ENCODE results near the gene FN3K.

The FN3K gene

DNA sequence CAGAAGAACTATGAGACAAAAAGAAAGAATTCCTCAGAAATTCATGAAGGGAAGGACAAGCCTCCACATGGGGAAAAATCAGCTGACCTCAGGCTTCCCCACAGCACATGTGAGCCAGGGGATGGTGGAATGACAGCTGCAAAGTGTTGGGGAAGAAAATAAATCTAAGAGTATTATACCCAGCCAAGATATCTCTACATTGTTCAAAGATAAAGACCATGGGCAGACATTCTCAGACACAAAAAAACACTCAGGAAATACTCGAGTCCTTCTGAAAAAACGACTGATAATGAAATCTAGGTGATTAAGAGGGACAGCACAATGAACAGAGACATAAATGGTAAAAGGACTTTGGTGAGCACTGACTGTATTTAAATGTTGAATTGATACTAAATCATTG, 40.8 kb upstream of the FN3K start:
- H3K9me3 ChIP-seq (ENCODE audit: control insufficient read depth in 2 of 2, low read length in 2 of 2) = peaks cover 0 to 4% of the 10 kb centered on the region in 2 donors
- peaks cover 21% of the 10 kb centered on the region for H3K4me1 ChIP-seq (ENCODE audit: control insufficient read depth, insufficient read depth, low read length)
- H3K27me3 ChIP-seq (ENCODE audit: control insufficient read depth in 1 of 2, insufficient read depth in 2 of 2, low read length in 2 of 2) = no peaks in the 10 kb centered on the region
- H3K9ac ChIP-seq (ENCODE audit: low read length in 2 of 2) = no peak overlapping the region
- peaks cover 0 to 2% of the 10 kb centered on the region in 2 donors for H3K36me3 ChIP-seq (ENCODE audit: control insufficient read depth in 2 of 2, insufficient read depth in 2 of 2, low read length in 2 of 2)
- no peak overlapping the region for H3K27ac ChIP-seq (ENCODE audit: low read length)
- no peak overlapping the region for H3K4me3 ChIP-seq (ENCODE audit: low read length in 2 of 2)

DNA sequence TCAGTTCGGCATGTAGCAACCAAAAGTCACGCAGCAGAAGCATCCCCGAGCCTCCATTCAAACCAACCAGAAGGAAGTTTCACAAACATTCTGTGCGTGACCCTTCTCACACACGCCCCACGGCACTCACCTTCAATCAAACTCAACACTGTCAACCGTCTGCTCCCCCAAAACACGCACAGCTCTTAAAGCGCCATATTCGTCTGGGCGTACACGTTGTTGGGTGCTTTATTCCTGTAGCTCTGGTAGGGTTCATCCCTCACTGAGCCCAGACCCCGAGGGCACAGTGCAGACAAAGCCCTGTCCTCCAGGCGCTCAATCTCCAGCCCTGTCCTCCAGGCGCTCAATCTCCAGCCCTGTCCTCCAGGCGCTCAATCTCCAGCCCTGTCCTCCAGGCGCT, 39.2 kb upstream of the FN3K start:
- Histone ChIP-seq H3K36me3 (ENCODE audit: control insufficient read depth in 2 of 2, insufficient read depth in 2 of 2, low read length in 2 of 2) (no peaks in the 10 kb centered on the region), H3K4me3 (ENCODE audit: low read length in 2 of 2) (no peak overlapping the region), H3K27me3 (ENCODE audit: control insufficient read depth in 1 of 2, insufficient read depth in 2 of 2, low read length in 2 of 2) (no peaks in the 10 kb centered on the region), H3K9ac (ENCODE audit: low read length in 2 of 2) (no peak overlapping the region), H3K9me3 (ENCODE audit: control insufficient read depth in 2 of 2, low read length in 2 of 2) (peaks cover 0 to 4% of the 10 kb centered on the region in 2 donors), H3K4me1 (ENCODE audit: control insufficient read depth, insufficient read depth, low read length) (peaks cover 22% of the 10 kb centered on the region), H3K27ac (ENCODE audit: low read length) (no peak overlapping the region)

DNA sequence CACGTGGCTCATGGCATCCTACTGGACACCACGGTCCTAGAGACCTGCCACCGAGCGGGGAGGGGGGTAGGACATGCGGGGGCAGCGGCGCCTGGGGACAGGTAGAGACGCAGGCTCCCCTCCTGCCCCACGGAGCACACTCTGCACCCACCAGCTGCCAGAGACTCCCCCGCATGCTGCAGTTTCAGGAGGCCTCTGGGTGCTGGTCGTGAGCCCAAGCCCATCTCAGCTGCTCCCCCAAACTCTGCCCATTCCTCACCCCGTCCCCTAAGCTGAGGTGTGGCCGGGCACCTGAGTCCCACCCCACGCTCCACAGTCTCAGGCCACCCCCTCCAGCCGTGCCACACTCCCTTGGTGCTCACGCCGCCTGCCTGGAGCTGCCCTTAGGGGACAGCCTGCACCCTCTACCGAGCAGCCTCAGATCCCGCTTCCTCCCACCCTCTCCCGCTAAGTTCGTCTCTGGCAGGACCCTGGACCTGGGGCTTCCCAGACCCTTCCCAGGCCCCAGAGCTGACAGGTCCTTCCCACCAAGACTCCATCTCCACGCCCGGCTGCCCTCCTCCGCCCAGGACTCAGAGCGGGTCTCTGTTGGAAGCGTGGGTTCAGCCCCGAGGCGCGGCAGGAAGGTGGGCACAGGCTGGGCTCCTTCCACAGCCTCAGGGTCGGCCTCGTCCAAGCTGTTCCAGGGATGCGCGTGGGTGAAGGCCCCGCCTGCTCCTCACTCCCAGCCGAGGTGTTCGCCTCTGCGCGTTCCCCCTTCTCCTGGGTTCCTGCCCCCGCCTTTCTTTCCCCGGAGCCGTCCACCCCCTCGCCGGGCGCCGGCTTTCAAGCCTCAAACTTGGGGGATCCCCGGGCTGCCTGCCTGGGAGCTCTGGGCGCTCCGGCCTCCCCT, 38.3 kb upstream of the FN3K start:
- H3K27me3 ChIP-seq (ENCODE audit: control insufficient read depth in 1 of 2, insufficient read depth in 2 of 2, low read length in 2 of 2) = no peaks in the 10 kb centered on the region
- no peak overlapping the region for H3K27ac ChIP-seq (ENCODE audit: low read length)
- H3K36me3 ChIP-seq (ENCODE audit: control insufficient read depth in 2 of 2, insufficient read depth in 2 of 2, low read length in 2 of 2) = no peaks in the 10 kb centered on the region
- peaks cover 25% of the 10 kb centered on the region for H3K4me1 ChIP-seq (ENCODE audit: control insufficient read depth, insufficient read depth, low read length)
- H3K9me3 ChIP-seq (ENCODE audit: control insufficient read depth in 2 of 2, low read length in 2 of 2) = peaks cover 0 to 4% of the 10 kb centered on the region in 2 donors
- peak overlapping the region; percentile 49 to 74 for H3K4me3 ChIP-seq (ENCODE audit: low read length in 2 of 2)
- peak overlapping the region; percentile 48 to 51 for H3K9ac ChIP-seq (ENCODE audit: low read length in 2 of 2)

DNA sequence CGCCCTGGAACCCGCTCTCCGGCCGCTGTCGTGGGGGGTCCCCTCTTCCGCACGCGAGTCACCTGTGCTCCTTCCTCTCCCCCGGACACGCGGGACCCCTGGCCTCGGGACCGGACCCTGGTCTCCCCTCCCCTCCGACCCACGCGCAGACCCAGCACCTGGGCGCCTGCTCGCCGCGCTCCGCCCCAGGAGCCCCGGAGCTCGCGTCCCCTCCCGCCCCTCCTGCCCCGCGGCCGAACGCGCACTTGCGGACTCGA, 37.7 kb upstream of the FN3K start:
- no peaks in the 10 kb centered on the region for H3K36me3 ChIP-seq (ENCODE audit: control insufficient read depth in 2 of 2, insufficient read depth in 2 of 2, low read length in 2 of 2)
- no peaks in the 10 kb centered on the region for H3K27me3 ChIP-seq (ENCODE audit: control insufficient read depth in 1 of 2, insufficient read depth in 2 of 2, low read length in 2 of 2)
- peak overlapping the region; percentile 49 to 74 for H3K4me3 ChIP-seq (ENCODE audit: low read length in 2 of 2)
- H3K9me3 ChIP-seq (ENCODE audit: control insufficient read depth in 2 of 2, low read length in 2 of 2) = peaks cover 0 to 4% of the 10 kb centered on the region in 2 donors
- peaks cover 27% of the 10 kb centered on the region for H3K4me1 ChIP-seq (ENCODE audit: control insufficient read depth, insufficient read depth, low read length)
- no peak overlapping the region for H3K27ac ChIP-seq (ENCODE audit: low read length)
- H3K9ac ChIP-seq (ENCODE audit: low read length in 2 of 2) = peak overlapping the region; percentile 48 to 51

DNA sequence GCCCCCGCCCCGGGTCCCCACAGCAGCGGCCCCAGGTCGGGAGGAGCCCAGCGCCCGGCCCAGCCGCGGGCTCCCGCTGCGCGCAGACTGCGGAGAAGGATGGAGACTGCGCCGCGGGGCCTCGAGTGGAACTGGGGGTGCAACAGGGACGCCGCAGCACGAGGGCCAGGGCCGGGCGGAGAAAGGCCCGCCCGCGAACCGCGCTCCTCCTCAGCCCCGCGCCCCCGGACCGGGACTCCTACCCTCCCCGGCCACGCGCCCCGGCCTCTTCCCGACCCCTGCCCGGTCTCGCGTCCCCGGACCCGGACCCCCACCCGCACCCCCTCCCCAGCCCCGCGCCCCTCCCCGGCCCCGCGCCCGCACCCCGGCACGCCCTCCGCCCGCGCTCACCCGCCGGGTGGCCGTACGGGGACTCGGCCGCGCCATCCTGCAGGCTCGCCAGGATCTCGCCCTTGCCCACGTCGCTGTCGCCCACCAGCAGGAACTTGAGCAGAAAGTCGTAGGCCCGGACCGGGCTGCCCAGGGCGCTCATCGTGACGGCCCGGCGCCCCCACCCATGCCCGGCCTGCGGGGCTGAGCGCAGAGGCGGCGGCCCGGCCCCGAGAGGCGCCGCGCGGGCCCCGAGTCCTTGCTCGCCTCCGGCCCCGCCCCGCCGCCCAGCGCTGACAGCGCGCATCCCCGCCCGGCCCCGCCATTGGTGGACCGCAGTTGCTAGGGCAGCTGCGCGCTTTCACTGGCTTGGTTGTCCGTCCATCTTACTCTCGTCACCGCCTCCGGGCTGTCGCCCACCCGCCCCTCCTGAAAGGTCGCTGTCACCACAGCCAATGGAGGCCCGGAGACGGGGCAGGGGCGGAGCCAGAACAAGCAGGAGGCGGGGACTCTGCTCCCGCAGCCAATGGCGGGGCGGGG, 37.1 kb upstream of the FN3K start, which contains the start of gene RAB40B:
RAB40B (minus strand) TSS at position 634 of the 909 bp plus-strand sequence; CDS start at position 532, 102 bp downstream.
- Histone ChIP-seq H3K36me3 (ENCODE audit: control insufficient read depth in 2 of 2, insufficient read depth in 2 of 2, low read length in 2 of 2) (no peaks in the 10 kb centered on the region), H3K9me3 (ENCODE audit: control insufficient read depth in 2 of 2, low read length in 2 of 2) (peaks cover 0 to 4% of the 10 kb centered on the region in 2 donors), H3K27me3 (ENCODE audit: control insufficient read depth in 1 of 2, insufficient read depth in 2 of 2, low read length in 2 of 2) (no peaks in the 10 kb centered on the region), H3K9ac (ENCODE audit: low read length in 2 of 2) (peak within 1 kb of the TSS; percentile 48 to 51), H3K4me3 (ENCODE audit: low read length in 2 of 2) (peak within 1 kb of the TSS; percentile 54 to 86), H3K4me1 (ENCODE audit: control insufficient read depth, insufficient read depth, low read length) (peaks cover 26% of the 10 kb centered on the region), H3K27ac (ENCODE audit: low read length) (no peak within 1 kb of the TSS)

DNA sequence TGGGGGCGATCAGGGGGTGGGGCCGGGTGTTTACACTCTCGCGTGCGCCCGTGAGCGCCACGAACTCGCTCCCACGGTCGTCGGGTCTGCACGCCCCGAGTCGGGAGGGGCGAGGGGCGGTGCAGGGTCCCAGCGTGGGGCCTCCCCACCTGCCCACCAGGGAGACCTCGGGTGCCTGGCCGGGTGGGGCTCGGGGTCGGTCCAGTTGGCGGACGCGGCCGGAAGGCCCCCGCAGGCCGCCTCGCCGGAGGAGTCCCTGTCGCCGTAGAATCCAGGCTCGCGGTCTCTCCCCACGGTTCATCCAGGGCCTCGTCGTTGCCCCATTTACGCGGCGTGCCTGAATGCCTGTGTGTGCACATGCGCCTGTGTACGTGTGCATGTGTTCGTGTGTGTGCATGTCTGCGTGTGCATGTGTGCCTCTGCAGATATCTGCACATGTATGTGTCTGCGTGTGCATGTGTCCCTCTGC, 36.4 kb upstream of the FN3K start:
- Histone ChIP-seq H3K9me3 (ENCODE audit: control insufficient read depth in 2 of 2, low read length in 2 of 2) (peaks cover 0 to 4% of the 10 kb centered on the region in 2 donors), H3K27ac (ENCODE audit: low read length) (no peak overlapping the region), H3K4me3 (ENCODE audit: low read length in 2 of 2) (peak overlapping the region; percentile 54 to 86), H3K27me3 (ENCODE audit: control insufficient read depth in 1 of 2, insufficient read depth in 2 of 2, low read length in 2 of 2) (no peaks in the 10 kb centered on the region), H3K4me1 (ENCODE audit: control insufficient read depth, insufficient read depth, low read length) (peaks cover 25% of the 10 kb centered on the region), H3K36me3 (ENCODE audit: control insufficient read depth in 2 of 2, insufficient read depth in 2 of 2, low read length in 2 of 2) (no peaks in the 10 kb centered on the region), H3K9ac (ENCODE audit: low read length in 2 of 2) (peak overlapping the region in 1 of 2 donors; percentile 29)

DNA sequence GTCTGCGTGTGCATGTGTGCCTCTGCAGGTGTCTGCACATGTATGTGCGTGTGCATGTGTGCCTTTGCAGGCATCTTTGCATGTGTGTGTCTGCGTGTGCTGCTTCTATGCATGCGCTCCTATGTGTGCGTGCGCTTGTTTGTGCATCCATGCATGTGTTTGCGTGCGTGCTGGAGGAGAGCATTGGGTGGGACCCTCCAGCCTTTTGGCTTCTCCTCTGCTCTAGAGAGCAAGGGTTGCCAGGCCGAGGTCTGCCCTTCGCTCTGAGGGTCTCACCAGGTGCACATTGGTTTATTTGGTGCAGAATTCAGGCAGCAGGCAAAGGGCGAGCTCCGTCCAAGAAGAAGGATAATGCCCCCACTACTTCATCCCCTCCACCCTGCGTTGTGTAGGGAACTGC, 35.9 kb upstream of the FN3K start:
- H3K9ac ChIP-seq (ENCODE audit: low read length in 2 of 2) = no peak overlapping the region

DNA sequence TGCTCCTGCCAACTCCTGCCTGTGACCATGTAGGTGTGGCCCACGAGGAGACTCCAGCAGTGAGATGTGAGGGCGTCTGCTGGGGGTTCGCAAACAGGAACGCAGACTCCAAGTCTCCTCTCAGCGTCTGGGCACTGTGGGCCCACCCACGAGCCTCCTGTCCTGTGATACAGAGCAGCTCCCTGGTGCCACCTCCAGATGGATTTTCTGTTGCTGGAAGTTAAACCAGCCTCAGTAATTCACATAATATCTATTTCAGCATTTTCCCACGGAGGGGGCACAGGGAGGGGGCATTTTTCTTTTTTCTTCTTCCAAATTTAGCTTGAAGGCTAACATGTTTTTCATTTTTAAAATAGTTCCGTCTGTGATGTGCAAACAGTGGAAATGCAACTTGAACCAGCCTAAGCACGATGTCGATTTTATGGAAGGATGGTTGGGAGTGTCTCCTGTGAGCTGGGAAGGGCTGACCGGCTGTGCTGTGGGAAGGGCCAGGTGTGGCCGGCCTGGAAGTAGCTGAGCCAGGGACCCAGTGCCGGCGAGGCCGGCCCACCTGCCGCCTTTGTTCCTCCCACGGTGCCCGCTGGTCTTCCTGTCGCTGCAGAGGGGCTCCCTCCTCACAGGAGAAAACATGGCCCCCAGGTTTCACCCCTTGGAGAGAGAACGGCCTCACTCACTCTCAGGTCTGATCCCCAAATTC, 33.0 kb upstream of the FN3K start:
- H3K27me3 ChIP-seq (ENCODE audit: control insufficient read depth in 1 of 2, insufficient read depth in 2 of 2, low read length in 2 of 2) = no peaks in the 10 kb centered on the region
- no peaks in the 10 kb centered on the region for H3K9me3 ChIP-seq (ENCODE audit: control insufficient read depth in 2 of 2, low read length in 2 of 2)
- H3K4me3 ChIP-seq (ENCODE audit: low read length in 2 of 2) = no peak overlapping the region
- no peak overlapping the region for H3K9ac ChIP-seq (ENCODE audit: low read length in 2 of 2)
- peaks cover 19% of the 10 kb centered on the region for H3K4me1 ChIP-seq (ENCODE audit: control insufficient read depth, insufficient read depth, low read length)
- no peaks in the 10 kb centered on the region for H3K36me3 ChIP-seq (ENCODE audit: control insufficient read depth in 2 of 2, insufficient read depth in 2 of 2, low read length in 2 of 2)
- no peak overlapping the region for H3K27ac ChIP-seq (ENCODE audit: low read length)

More for the DNA sequence above, 35.9 kb upstream of the FN3K start:
- Histone ChIP-seq H3K36me3 (ENCODE audit: control insufficient read depth in 2 of 2, insufficient read depth in 2 of 2, low read length in 2 of 2) (no peaks in the 10 kb centered on the region), H3K4me3 (ENCODE audit: low read length in 2 of 2) (peak overlapping the region; percentile 54 to 86), H3K9me3 (ENCODE audit: control insufficient read depth in 2 of 2, low read length in 2 of 2) (no peaks in the 10 kb centered on the region), H3K27me3 (ENCODE audit: control insufficient read depth in 1 of 2, insufficient read depth in 2 of 2, low read length in 2 of 2) (no peaks in the 10 kb centered on the region), H3K27ac (ENCODE audit: low read length) (no peak overlapping the region), H3K4me1 (ENCODE audit: control insufficient read depth, insufficient read depth, low read length) (peaks cover 25% of the 10 kb centered on the region)

DNA sequence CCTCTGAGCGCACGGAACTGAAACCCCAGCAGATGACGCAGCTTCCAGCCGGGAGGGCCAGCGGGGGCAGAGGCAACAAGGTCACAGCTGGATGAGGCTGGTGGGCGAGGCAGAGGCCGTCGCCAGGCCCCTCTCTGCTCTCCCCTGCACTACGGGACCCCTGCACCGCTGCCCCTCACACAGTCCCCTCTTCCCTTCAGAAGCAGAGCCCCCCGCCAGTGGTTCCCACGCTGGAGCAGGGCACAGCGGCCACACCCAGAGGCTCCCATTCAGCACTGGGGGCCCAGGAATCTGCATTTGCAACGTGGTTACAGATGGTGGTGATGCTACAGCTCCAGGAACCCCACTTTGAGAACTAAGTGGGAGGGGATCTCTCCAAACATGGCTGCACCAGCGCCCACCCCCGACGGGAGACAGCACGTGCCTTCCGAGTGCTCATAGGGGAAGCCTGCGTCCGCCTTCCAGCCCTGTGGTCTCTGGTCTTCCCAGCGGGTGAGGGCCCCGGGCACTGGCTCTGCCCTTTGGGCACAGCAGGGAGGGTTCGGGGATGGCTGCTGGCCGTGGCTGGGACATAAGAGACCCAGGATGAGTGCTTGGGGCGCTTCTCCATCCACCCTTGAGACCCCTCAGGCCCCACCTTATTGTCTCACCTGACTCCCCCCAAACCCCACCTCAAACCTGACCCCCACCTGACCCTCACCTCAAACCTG, 32.2 kb upstream of the FN3K start:
- Histone ChIP-seq H3K4me1 (ENCODE audit: control insufficient read depth, insufficient read depth, low read length) (peaks cover 14% of the 10 kb centered on the region), H3K27me3 (ENCODE audit: control insufficient read depth in 1 of 2, insufficient read depth in 2 of 2, low read length in 2 of 2) (no peaks in the 10 kb centered on the region), H3K9me3 (ENCODE audit: control insufficient read depth in 2 of 2, low read length in 2 of 2) (no peaks in the 10 kb centered on the region), H3K9ac (ENCODE audit: low read length in 2 of 2) (no peak overlapping the region), H3K36me3 (ENCODE audit: control insufficient read depth in 2 of 2, insufficient read depth in 2 of 2, low read length in 2 of 2) (no peaks in the 10 kb centered on the region), H3K4me3 (ENCODE audit: low read length in 2 of 2) (no peak overlapping the region), H3K27ac (ENCODE audit: low read length) (no peak overlapping the region)
